Activated naive CD4-positive, alpha-beta T cell (primary cell): ENCODE measurements around the gene SUSD6.

Experiments
- DNase-seq, 4 experiments: peaks; one replicate each; lab custom pipeline; 2025; lab: John Stamatoyannopoulos, UW

SUSD6 gene

GRCh38 chr14:69650948-69651369, 39.6 kb downstream of the SUSD6 start:
- DNase-seq: no peak

DNA sequence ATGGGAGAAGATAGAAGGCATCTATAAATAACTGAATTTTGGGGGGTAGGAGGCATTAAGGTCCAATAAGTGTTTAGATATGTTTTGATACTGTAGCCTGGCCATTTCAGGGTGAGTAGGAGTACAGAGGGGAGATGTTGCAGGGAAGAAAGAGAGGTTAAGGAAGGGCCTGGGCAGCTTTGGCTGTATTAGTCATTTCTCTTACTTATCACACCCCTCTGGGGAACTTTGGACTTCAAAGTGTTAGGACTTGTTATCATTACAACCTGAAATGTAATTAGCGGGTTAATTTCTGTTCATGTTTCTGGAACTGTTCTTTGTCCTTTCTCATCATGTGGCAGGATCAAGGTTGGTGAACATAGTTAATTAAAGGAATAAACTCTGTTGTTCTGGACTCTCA, 40.3 kb downstream of the SUSD6 start:
- no peak for DNase-seq

- DNase-seq: no peak
These were observed 41.7 kb downstream of the SUSD6 start for GRCh38 chr14:69652942-69653684.

- no peak for DNase-seq
These were observed 42.7 kb downstream of the SUSD6 start for GRCh38 chr14:69654116-69654515.

DNA sequence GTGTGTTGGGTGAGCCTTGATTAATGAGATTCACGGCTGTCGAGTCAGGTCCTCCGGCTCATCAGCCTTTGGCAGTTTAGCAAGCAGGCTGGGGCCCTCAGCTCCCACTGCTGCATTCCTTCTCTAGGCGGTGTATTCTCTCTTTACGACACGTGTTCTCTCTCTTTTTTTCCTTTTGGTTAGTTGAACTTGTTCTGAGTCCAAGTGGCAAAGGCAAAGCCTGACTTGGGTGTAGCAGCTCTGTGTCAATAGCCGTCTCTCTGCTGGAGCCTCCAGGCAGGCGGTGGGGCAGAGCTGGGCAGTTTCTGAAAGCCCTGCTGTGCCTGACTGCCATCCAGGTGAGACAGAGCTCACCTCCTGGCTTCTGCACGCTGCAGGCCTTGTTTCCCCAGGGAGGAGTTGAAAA, 46.6 kb downstream of the SUSD6 start:
- no peak for DNase-seq

DNA sequence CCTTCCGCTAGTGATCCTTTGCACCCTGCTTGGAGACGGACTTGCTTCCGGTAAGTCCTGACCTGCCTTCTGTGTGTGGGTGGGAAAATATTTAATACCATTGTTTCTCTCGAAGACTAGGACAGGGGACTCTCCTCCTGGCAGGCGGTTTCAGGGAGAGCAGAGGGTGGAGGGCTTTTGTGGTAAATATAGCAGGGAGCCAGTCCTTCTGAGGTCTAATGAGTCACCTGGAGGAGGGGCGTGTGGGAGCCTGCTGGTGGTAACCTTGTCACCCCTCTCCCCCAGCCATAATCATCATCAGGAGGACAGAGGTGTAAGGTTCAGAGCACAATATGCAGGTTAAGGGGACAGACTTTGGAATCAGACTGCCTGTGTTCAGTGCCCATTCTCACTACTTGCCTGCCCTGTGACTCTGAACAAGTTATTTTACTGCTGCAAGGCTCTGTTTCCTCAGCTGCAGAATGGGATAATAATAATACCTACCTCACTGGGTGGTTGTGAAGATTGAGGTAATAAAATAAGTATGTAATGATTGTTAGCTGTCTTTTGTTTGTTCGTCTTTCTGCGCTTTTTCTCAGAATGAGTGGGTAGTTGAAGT, 47.4 kb downstream of the SUSD6 start:
- no peak for DNase-seq

- DNase-seq: no peak
These were observed 49.2 kb downstream of the SUSD6 start for GRCh38 chr14:69660344-69661193.

DNA sequence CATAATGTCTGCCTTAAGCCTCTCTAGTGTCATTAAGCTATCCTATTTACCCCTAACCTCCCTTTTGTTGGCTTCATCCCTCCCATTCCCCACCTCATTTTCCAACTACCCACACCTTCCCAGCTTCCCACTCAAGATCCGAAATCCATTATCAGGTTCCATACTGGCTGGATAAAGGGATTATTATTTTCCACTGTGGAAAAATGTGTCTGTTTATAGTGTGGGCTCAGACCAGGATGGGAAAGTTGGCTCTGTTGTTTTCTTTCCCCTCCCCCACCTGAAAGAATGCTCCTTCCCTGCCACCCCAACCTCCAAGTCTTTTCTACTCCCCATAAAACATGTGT, 49.8 kb downstream of the SUSD6 start:
- no peak for DNase-seq

GRCh38 chr14:69662636-69663299, 51.4 kb downstream of the SUSD6 start:
- DNase-seq: no peak

DNA sequence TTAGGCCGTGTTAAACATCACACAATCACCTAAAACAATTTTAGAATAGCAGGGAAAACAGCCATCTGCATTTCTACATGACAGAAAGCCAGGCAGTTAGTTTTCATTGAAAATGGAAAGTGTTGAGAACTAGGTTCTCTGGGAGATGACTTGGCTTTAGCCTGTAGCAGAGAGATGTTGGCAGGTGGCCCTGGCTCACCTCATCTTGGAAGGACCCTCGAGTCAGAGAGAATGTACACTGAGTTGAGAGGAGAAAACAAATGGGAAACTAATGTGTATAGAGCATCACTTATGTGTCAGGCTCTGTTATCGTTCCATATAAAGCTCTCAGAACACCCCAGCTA, 51.9 kb downstream of the SUSD6 start:
- DNase-seq: no peak

GRCh38 chr14:69664265-69664664, 52.9 kb downstream of the SUSD6 start:
- no peak for DNase-seq

DNA sequence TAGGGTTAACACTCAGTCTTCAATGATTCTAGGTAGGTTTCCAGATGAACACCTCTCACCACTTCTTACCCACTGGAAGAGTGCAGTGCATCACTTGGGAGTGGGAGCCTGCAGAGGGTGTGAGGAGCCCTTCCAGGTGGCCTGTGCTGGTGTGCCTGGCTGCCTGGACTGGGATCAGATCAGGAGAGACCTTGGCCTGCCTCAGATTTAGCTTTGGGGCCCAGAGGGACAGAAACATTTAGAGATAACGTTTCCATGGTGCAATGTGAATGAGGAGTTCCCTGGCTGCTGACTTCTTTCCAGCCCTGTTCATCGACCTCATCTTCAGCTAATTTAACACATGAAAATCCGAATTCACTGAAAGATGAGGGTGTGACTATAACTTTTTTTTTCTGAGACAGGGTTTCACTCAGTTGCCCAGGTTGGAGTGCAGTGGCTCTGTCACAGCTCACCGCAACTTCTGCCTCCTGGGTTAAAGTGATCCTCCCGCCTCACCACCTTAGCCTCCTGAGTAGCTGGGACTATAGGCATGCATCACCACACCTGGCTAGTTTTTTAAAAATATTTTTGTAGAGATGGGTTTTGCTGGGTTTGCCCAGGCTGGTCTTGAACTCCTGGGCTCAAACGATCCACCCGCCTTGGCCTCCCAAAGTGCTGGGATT, 53.6 kb downstream of the SUSD6 start:
- DNase-seq: no peak

GRCh38 chr14:69665631-69666030, 54.2 kb downstream of the SUSD6 start:
- no peak for DNase-seq

DNA sequence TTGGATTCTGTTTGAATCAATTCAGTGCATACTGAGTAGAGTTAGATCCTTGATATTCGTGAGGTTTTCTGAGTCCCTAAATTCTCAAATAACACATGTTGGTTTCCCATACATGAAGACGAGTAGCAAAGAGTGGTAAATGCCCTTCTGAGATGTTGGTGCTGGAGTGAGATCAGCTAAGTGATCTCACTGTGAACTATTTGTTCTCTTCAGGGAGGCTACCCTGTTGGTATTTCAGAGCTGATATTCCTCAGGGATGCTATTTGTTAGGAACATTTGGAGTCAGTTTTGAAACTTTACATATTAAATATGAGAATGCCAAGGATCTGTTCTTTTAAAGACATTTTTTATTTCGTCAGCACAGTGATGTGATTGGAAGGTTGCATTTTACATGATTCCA, 54.7 kb downstream of the SUSD6 start:
- no peak for DNase-seq

DNA sequence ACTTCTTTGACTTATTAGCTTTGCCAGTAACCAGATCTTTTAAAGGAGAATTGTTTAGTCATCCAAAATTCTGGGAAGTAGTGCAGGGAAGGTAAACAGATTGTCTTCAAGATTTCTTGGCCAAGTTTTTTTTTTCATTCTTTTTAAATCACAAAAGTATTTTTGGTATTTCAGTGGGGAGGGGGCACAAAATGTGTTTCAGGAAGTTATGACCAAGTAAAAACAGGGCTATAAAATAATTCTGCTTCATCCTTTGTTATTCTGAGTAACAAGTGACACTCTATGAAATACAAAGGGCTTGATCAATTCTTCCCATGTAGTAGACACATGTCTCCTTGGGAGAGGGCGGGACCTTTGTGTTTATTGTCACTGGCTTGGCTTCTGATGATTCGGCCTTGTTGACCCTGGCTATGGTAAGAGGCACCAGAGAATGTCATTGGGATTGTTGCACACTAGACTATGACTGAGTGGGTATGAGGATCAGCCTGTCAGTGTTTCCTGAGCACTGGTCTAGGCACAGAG, 55.4 kb downstream of the SUSD6 start:
- no peak for DNase-seq

DNA sequence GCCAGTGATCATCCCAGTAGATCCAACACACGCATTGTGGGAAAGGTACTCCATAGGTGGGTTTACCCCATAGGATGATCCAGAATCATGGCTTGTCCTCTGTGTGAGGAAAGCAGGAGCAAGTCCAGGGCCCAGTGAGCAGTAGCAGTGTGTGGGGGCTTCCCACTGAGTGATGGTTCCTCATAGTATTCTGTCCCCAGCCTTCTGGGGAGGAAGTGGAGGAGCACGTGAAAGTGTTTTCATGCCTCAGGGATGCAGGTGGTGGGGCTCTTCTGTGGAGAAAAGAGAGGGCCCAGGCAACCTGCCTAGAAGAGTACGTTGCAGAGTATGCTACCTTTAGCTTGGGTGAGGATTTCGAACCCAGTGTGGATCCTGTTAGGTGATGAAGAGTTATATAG, 56.5 kb downstream of the SUSD6 start:
- no peak for DNase-seq

DNA sequence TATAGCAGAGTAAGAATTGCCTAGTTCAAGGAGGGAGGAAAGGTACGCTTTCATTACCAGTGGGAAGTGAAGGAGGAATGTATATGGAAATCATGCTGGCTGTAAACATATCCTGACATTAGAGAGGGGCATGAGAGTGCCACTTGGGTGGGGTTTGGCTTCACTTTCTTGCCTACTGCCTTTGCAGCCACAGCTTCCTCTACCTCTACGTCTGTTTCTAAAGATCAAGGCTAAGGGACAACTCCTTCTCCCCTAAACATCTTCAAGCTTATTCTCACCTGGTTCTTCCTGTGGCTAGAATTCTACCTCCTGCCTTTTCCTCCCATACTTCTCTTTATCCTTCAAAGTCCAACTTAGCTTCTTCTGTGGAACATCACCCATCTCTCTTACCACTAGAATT, 58.0 kb downstream of the SUSD6 start:
- DNase-seq: no peak

GRCh38 chr14:69670093-69670492, 58.7 kb downstream of the SUSD6 start:
- no peak for DNase-seq

DNA sequence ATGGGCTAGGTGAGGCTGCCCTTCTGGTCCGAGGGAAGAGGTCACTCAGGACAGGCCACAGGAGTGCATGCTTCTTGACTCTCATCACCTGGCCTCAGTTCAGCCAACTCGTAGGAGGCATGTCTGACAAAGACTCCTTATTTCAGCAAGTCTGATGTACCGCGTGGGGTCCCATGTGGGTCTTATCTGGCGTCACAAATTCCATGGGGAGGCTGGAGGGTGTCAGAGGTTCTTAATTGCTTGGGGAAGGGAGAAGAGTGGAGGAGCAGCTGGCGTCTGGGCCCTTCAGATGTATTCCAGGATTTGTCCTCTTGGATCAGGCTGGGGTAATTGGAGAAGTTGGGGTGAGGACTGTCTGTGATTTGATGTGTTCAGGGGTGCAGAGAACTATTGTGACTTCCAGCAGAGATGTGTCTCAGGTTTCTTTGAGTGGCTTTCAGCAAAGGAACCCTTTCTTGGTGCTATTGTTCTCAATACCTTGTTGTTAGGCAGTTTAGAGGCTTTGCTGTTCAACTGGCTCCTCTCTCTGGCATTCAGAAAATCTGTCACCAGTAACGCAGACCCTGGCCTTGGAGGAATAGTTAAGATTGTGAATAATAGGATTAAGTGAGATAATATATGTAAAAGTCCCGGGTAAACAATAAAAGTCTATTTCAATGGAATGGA, 60.1 kb downstream of the SUSD6 start:
- no peak for DNase-seq

GRCh38 chr14:69672356-69672755, 61.0 kb downstream of the SUSD6 start:
- DNase-seq: no peak

DNA sequence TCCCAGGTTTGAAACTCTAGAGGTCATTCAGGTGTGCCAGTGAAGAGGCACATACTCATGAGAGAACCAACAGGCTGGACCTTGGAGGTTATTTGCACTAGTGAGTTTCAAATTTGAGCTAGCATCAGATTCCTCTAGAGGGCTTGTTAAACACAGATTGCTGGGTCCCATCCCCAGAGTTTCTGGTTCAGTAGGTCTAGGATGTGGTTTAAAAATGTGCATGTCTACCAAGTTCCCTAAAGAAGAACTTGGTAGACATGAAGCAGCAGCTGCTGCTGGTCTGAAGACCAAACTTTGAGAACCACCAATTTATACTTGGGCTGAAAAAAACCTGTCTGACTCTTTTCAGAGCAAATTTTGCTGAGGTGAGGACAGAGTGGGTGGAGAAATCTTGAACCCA, 61.7 kb downstream of the SUSD6 start:
- DNase-seq: no peak
